Measurements from ENCODE around the gene CEBPA. TPM values are rescaled to one million over a fixed set of nuclear protein-coding genes. Genes with fewer than 3 reads are reported as not detected.
"Not testable (repeated sequence)": the region's sequence is repeated elsewhere in the genome, so short reads cannot be mapped to it uniquely, and the experiment has no call there.

Gene CEBPA
- total and polyA plus RNA-seq, 10 donors: 7.4 to 27.7 (median 18.0) TPM

DNA sequence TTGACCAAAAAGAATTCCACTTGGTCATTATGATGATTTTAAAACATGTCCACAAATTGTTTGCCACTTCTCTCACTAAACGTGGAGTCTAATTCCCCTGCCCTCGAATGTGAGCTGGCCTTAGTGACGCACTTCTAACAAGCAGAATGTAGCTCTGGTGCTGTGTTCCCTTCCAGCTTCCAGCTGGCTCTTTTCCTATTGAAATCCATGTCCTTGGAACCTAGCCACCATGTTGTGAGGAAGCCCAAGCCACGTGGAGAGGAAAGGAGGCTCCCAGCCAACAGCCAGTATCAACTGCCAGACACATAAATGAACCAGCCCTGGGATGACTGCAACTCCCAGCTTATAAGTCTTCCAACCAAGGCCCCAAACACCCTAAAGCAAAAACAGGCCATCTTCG lies 23.6 kb upstream of the CEBPA start:
- Histone ChIP-seq H3K27ac (no peak overlapping the region), H3K4me3 (no peak overlapping the region), H3K4me1 (peaks cover 0 to 16% (median 3%) of the 10 kb centered on the region in 6 donors), H3K36me3 (no peaks in the 10 kb centered on the region), H3K27me3 (replicated peaks in 1 of 7) (peaks cover 0 to 16% (median 0%) of the 10 kb centered on the region in 7 donors), H3K9me3 (peaks cover 0 to 19% (median 16%) of the 10 kb centered on the region in 8 donors)
- intact Hi-C loops (cut with DNase I; ENCODE audit: low total_unique reads): no loop called here
- DNase-seq: no peak
- WGBS, 5 donors: 78 to 83% (median 80%) methylated on average over 5 of the region's 5 CpGs
- TF ChIP-seq, protein P1, sequence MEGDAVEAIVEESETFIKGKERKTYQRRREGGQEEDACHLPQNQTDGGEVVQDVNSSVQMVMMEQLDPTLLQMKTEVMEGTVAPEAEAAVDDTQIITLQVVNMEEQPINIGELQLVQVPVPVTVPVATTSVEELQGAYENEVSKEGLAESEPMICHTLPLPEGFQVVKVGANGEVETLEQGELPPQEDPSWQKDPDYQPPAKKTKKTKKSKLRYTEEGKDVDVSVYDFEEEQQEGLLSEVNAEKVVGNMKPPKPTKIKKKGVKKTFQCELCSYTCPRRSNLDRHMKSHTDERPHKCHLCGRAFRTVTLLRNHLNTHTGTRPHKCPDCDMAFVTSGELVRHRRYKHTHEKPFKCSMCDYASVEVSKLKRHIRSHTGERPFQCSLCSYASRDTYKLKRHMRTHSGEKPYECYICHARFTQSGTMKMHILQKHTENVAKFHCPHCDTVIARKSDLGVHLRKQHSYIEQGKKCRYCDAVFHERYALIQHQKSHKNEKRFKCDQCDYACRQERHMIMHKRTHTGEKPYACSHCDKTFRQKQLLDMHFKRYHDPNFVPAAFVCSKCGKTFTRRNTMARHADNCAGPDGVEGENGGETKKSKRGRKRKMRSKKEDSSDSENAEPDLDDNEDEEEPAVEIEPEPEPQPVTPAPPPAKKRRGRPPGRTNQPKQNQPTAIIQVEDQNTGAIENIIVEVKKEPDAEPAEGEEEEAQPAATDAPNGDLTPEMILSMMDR (IDR thresholded peaks at IDR 0.05 in 8 of 11, conservative IDR thresholded peaks at IDR 0.05 in 3 of 11): no peak
- no peak for TF ChIP-seq POLR2A (IDR thresholded peaks at IDR 0.05)
- no peak for TF ChIP-seq POLR2AphosphoS5 (IDR thresholded peaks at IDR 0.05)

DNA sequence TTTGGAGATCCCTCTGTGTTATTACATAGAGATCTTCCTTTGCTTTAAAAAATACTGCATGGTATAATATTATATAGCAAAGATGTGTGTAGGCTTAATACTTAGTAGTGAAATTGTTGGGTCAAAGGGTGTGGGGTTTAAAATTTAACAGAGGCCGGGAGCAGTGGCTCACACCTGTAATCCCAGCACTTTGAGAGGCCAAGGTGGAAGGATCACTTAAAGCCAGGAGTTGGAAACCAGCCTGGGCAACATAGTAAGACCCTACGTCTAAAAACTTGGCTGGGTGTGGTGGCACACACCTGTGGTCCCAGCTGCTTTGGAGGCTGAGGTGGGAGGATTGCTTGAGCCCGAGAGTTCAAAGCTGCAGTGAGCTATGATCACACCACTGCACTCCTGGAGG lies 22.3 kb upstream of the CEBPA start:
- WGBS, 5 donors: 69 to 88% (median 82%) methylated on average over 3 of the region's 3 CpGs
- intact Hi-C loops (cut with DNase I; ENCODE audit: low total_unique reads): no loop called here
- TF ChIP-seq, protein P1 (IDR thresholded peaks at IDR 0.05 in 8 of 11, conservative IDR thresholded peaks at IDR 0.05 in 3 of 11): no peak
- TF ChIP-seq POLR2A (IDR thresholded peaks at IDR 0.05): no peak
- no peak for TF ChIP-seq POLR2AphosphoS5 (IDR thresholded peaks at IDR 0.05)
- no peaks in the 10 kb centered on the region for H3K36me3 ChIP-seq
- H3K4me3 ChIP-seq: no peak overlapping the region
- peaks cover 0 to 3% (median under 1%) of the 10 kb centered on the region in 6 donors for H3K4me1 ChIP-seq
- no peak for DNase-seq
- no peak overlapping the region for H3K27ac ChIP-seq
- peaks cover 0 to 14% (median 0%) of the 10 kb centered on the region in 7 donors for H3K27me3 ChIP-seq (replicated peaks in 1 of 7)
- peaks cover 0 to 26% (median 19%) of the 10 kb centered on the region in 8 donors for H3K9me3 ChIP-seq

GRCh38 chr19:33323093-33323820 lies 20.9 kb upstream of the CEBPA start:
- H3K9me3 ChIP-seq: peaks cover 0 to 26% (median 19%) of the 10 kb centered on the region in 8 donors
- DNase-seq: no peak
- intact Hi-C loops (cut with DNase I; ENCODE audit: low total_unique reads): no loop called here
- WGBS, 5 donors: 76 to 97% (median 86%) methylated on average over 6 of the region's 6 CpGs
- no peak for TF ChIP-seq POLR2A (IDR thresholded peaks at IDR 0.05)
- TF ChIP-seq, protein P1 (IDR thresholded peaks at IDR 0.05 in 8 of 11, conservative IDR thresholded peaks at IDR 0.05 in 3 of 11): no peak
- no peak for TF ChIP-seq POLR2AphosphoS5 (IDR thresholded peaks at IDR 0.05)
- H3K4me1 ChIP-seq: no peaks in the 10 kb centered on the region
- H3K4me3 ChIP-seq: no peak overlapping the region
- H3K36me3 ChIP-seq: no peaks in the 10 kb centered on the region
- peaks cover 0 to under 1% (median 0%) of the 10 kb centered on the region in 7 donors for H3K27me3 ChIP-seq (replicated peaks in 1 of 7)
- no peak overlapping the region for H3K27ac ChIP-seq

DNA sequence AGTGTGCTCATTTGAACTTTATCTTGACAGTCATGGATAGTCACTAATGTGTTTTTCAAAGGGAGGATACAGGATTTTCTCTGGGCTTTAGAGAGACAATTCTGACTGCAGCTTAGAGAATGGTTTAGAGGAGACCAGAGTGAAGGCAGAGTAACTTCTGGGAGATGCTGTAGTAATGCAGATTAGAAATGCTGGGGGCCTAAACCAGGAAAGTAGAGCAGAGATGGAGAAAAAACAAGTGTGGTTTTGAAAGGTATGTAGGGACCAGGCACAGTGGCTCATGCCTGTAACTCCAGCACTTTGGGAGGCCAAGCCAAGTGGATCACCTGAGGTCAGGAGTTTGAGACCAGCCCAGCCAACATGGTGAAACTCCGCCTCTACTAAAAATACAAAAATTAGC lies 18.3 kb upstream of the CEBPA start:
- Histone ChIP-seq H3K4me3 (no peak overlapping the region), H3K4me1 (no peaks in the 10 kb centered on the region), H3K27me3 (replicated peaks in 1 of 7) (peaks cover 0 to 2% (median 0%) of the 10 kb centered on the region in 7 donors), H3K27ac (no peak overlapping the region), H3K36me3 (no peaks in the 10 kb centered on the region), H3K9me3 (peaks cover 0 to 18% (median 11%) of the 10 kb centered on the region in 8 donors)
- no peak for DNase-seq
- WGBS, 5 donors: 87 to 100% (median 100%) methylated on average over 1 of the region's 1 CpG
- TF ChIP-seq, protein P1 (IDR thresholded peaks at IDR 0.05 in 8 of 11, conservative IDR thresholded peaks at IDR 0.05 in 3 of 11): no peak
- TF ChIP-seq POLR2A (IDR thresholded peaks at IDR 0.05): no peak
- TF ChIP-seq POLR2AphosphoS5 (IDR thresholded peaks at IDR 0.05): no peak
- intact Hi-C loops (cut with DNase I; ENCODE audit: low total_unique reads): no loop called here

DNA sequence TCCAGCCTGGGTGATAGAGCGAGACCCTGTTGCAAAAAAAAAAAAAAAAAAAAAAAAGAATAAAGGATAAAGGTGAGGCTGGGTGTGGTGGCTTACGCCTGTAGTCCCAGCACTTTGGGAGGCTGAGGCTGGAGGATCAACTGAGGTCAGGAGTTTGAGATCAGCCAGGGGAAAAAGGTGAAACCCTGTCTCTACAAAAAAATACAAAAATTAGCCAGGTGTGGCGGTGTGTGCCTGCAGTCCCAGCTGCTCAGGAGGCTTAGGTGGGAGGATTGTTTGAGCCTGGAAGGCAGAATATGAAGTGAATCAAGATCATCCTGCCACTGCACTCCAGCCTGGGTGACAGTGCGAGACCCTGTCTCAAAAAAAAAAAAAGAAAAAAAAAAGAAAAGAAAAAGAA lies 15.7 kb upstream of the CEBPA start:
- not testable (repeated sequence) for H3K36me3 ChIP-seq
- WGBS, 5 donors: 88 to 96% (median 92%) methylated on average over 4 of the region's 4 CpGs

More for the DNA sequence above, 15.7 kb upstream of the CEBPA start:
- intact Hi-C loops (cut with DNase I; ENCODE audit: low total_unique reads); DNase-seq; H3K4me3 ChIP-seq; H3K4me1 ChIP-seq; H3K27ac ChIP-seq: not testable (repeated sequence)
- Histone ChIP-seq H3K9me3 (peaks cover 0 to 18% (median 11%) of the 10 kb centered on the region in 8 donors), H3K27me3 (replicated peaks in 1 of 7) (peaks cover 0 to 15% (median 0%) of the 10 kb centered on the region in 7 donors)

All from spleen (tissue), 11 donors.